ENCODE results near the gene GGT6. TPM values are rescaled to one million over a fixed set of nuclear protein-coding genes. Genes with fewer than 3 reads are reported as not detected.

Gene GGT6
- polyA plus RNA-seq, 2 donors = 49.5 to 72.3 TPM

DNA sequence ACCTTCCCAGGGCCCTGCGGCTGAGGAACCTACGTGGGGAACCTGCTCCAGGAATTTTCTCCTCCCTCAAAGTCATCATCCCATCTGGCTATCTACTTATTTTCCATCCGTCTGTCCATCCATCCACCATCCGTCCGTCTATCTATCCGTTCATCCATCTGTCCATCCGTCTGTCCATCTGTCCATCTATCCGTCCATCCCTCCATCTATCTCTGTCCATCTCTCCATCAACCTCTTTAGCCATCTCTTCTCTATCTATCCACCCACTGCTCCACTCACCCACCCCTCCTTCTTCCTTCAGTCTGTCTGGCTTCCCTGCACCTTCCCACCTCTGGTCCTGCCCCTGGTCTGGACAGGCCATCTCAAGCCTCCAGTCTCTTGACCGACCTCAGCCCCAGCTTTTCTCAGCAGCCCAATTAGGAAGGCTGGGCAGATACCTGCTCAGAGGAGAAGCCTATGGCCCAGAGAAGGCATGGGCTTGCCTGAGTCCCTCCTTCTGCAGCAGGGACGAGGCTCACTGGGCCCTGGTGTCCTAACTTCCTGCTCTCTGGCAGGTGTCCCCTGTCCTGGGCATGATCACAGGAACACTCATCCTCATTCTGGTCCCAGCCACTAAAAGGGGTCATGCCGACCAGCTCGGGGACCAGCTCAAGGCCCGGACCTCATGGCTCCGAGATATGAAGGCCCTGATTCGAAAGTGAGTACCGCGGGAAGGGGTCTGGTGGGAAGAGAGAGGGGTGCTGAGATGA, 28.2 kb downstream of the GGT6 start:
- Histone ChIP-seq H3K9me3 (ENCODE audit: control insufficient read depth in 2 of 2, insufficient read depth in 1 of 2, low read depth in 1 of 2, low read length in 1 of 2) (peaks cover 0 to 4% of the 10 kb centered on the region in 2 donors), H3K4me3 (ENCODE audit: low read depth in 1 of 2, low read length in 2 of 2) (no peak overlapping the region), H3K4me1 (ENCODE audit: control insufficient read depth in 2 of 2, insufficient read depth in 2 of 2, low read length in 1 of 2) (peaks cover 0 to 24% of the 10 kb centered on the region in 2 donors), H3K36me3 (ENCODE audit: control insufficient read depth in 2 of 2, insufficient read depth in 2 of 2, low read length in 1 of 2) (no peaks in the 10 kb centered on the region), H3K27me3 (ENCODE audit: control insufficient read depth in 1 of 2, insufficient read depth in 2 of 2, low read length in 2 of 2) (no peaks in the 10 kb centered on the region), H3K27ac (ENCODE audit: low read depth in 2 of 2, low read length in 1 of 2) (no peak overlapping the region)
- WGBS, 2 donors = 88 to 91% methylated on average over 17 of the region's 17 CpGs

GRCh38 chr17:4530799-4531730, 29.3 kb downstream of the GGT6 start:
- H3K36me3 ChIP-seq (ENCODE audit: control insufficient read depth in 2 of 2, insufficient read depth in 2 of 2, low read length in 1 of 2) = peaks cover 0 to under 1% of the 10 kb centered on the region in 2 donors
- 66 to 79% methylated on average over 30 of the region's 30 CpGs for WGBS, 2 donors
- no peaks in the 10 kb centered on the region for H3K27me3 ChIP-seq (ENCODE audit: control insufficient read depth in 1 of 2, insufficient read depth in 2 of 2, low read length in 2 of 2)
- H3K27ac ChIP-seq (ENCODE audit: low read depth in 2 of 2, low read length in 1 of 2) = no peak overlapping the region
- H3K9me3 ChIP-seq (ENCODE audit: control insufficient read depth in 2 of 2, insufficient read depth in 1 of 2, low read depth in 1 of 2, low read length in 1 of 2) = peaks cover 0 to 4% of the 10 kb centered on the region in 2 donors
- no peak overlapping the region for H3K4me3 ChIP-seq (ENCODE audit: low read depth in 1 of 2, low read length in 2 of 2)
- peaks cover 0 to 16% of the 10 kb centered on the region in 2 donors for H3K4me1 ChIP-seq (ENCODE audit: control insufficient read depth in 2 of 2, insufficient read depth in 2 of 2, low read length in 1 of 2)

DNA sequence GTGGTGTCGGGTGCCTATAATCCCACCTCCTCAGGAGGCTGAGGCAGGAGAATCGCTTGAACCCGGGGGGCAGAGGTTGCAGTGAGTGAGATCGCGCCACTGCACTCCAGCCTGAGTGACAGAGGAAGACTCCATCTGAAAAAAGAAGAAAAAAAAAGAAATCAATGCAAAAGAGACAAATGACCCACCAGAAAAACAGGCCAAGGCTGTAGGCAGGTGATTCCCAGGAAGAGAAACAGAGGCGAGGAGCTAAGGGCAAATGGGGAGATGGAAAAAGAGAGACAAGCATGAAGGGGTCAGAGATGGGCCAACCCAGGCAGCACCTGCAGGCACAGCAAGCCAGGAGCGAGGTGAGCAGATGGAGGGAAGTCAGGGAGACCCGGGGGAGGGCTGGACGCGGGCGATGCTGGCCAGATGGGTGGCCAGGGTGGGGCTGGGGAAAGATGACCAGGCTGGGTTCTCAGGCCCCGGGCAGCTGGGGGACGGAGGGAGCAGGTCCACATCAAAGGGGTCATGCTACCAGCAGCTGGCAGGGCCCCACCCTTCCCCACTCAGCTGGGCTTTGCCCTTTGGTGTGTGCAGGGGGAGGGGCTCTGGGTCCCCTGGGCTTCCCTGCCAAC, 30.7 kb downstream of the GGT6 start:
- Histone ChIP-seq H3K4me1 (ENCODE audit: control insufficient read depth in 2 of 2, insufficient read depth in 2 of 2, low read length in 1 of 2) (peaks cover 0 to 14% of the 10 kb centered on the region in 2 donors), H3K27ac (ENCODE audit: low read depth in 2 of 2, low read length in 1 of 2) (peak overlapping the region in 1 of 2 donors; percentile 26), H3K4me3 (ENCODE audit: low read depth in 1 of 2, low read length in 2 of 2) (no peak overlapping the region), H3K27me3 (ENCODE audit: control insufficient read depth in 1 of 2, insufficient read depth in 2 of 2, low read length in 2 of 2) (no peaks in the 10 kb centered on the region), H3K9me3 (ENCODE audit: control insufficient read depth in 2 of 2, insufficient read depth in 1 of 2, low read depth in 1 of 2, low read length in 1 of 2) (peaks cover 0 to 4% of the 10 kb centered on the region in 2 donors), H3K36me3 (ENCODE audit: control insufficient read depth in 2 of 2, insufficient read depth in 2 of 2, low read length in 1 of 2) (peaks cover 0 to 6% of the 10 kb centered on the region in 2 donors)
- WGBS, 2 donors = 69 to 77% methylated on average over 13 of the region's 13 CpGs

- no peak overlapping the region for H3K27ac ChIP-seq (ENCODE audit: low read depth in 2 of 2, low read length in 1 of 2)
- 61 to 76% methylated on average over 12 of the region's 12 CpGs for WGBS, 2 donors
- H3K4me3 ChIP-seq (ENCODE audit: low read depth in 1 of 2, low read length in 2 of 2) = no peak overlapping the region
- H3K36me3 ChIP-seq (ENCODE audit: control insufficient read depth in 2 of 2, insufficient read depth in 2 of 2, low read length in 1 of 2) = peaks cover 0 to 6% of the 10 kb centered on the region in 2 donors
- peaks cover 0 to 5% of the 10 kb centered on the region in 2 donors for H3K4me1 ChIP-seq (ENCODE audit: control insufficient read depth in 2 of 2, insufficient read depth in 2 of 2, low read length in 1 of 2)
- H3K9me3 ChIP-seq (ENCODE audit: control insufficient read depth in 2 of 2, insufficient read depth in 1 of 2, low read depth in 1 of 2, low read length in 1 of 2) = no peaks in the 10 kb centered on the region
- no peaks in the 10 kb centered on the region for H3K27me3 ChIP-seq (ENCODE audit: control insufficient read depth in 1 of 2, insufficient read depth in 2 of 2, low read length in 2 of 2)
These were observed 32.7 kb downstream of the GGT6 start for GRCh38 chr17:4527566-4528125.

GRCh38 chr17:4527134-4527533, 33.2 kb downstream of the GGT6 start:
- no peaks in the 10 kb centered on the region for H3K27me3 ChIP-seq (ENCODE audit: control insufficient read depth in 1 of 2, insufficient read depth in 2 of 2, low read length in 2 of 2)
- peaks cover 0 to 8% of the 10 kb centered on the region in 2 donors for H3K4me1 ChIP-seq (ENCODE audit: control insufficient read depth in 2 of 2, insufficient read depth in 2 of 2, low read length in 1 of 2)
- no peak overlapping the region for H3K4me3 ChIP-seq (ENCODE audit: low read depth in 1 of 2, low read length in 2 of 2)
- 47 to 60% methylated on average over 1 of the region's 1 CpG for WGBS, 2 donors
- no peak overlapping the region for H3K27ac ChIP-seq (ENCODE audit: low read depth in 2 of 2, low read length in 1 of 2)
- peaks cover 0 to 6% of the 10 kb centered on the region in 2 donors for H3K36me3 ChIP-seq (ENCODE audit: control insufficient read depth in 2 of 2, insufficient read depth in 2 of 2, low read length in 1 of 2)
- no peaks in the 10 kb centered on the region for H3K9me3 ChIP-seq (ENCODE audit: control insufficient read depth in 2 of 2, insufficient read depth in 1 of 2, low read depth in 1 of 2, low read length in 1 of 2)

DNA sequence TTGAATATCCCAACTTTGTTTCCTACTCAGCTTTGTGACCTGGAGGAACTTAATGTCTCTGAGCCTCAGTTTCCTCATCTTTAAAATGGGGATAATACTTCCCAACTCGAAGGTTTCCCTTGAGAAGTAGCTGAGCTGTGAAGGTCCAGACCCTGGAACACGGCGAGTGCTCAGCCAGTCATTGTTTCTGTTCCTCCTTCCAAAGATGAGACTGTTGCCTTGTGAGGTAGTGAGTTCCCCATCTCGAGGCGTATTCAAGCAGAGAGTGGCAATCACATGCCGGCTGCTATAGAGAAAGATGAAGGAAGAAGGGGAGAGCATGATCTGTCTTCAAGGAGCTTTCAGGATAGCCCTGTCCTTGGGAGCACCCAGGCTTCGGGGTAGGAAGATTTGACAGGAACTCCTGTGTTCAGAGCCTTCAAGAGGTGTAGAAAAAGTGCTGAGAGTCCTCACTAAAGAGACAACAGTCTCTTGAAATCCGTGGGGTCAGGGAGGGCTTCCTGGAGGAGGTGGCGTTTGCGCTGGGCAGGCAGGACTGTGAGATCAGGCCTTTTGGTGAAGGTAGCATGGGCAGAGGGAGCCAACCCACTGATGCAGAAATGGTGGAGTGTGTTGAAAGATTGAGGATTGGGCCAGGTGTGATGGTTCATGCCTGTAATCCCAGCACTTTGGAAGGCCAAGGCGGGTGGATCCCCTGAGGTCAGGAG, 34.5 kb downstream of the GGT6 start:
- WGBS, 2 donors = 84 to 87% methylated on average over 11 of the region's 11 CpGs

DNA sequence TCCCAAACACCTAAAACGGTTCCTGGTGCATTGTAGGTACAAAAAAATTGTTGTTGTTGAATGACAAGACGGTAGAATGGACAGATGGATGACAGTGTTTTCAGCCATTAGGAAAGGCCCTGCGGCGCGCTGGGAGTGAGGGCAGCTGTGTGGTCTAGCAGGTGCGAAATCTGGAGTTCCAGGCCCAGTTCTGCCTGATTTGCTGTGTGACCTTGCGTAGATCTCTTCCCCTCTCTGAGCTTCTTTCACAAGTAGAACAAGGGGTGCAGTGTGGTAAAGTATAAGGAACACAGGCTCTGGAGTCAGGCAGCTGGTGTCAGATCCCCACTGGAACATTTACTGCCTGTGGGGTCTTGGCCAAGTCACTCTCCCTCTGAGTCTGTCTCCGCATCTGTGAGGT, 36.4 kb downstream of the GGT6 start:
- H3K9me3 ChIP-seq (ENCODE audit: control insufficient read depth in 2 of 2, insufficient read depth in 1 of 2, low read depth in 1 of 2, low read length in 1 of 2) = no peaks in the 10 kb centered on the region
- no peak overlapping the region for H3K4me3 ChIP-seq (ENCODE audit: low read depth in 1 of 2, low read length in 2 of 2)
- H3K4me1 ChIP-seq (ENCODE audit: control insufficient read depth in 2 of 2, insufficient read depth in 2 of 2, low read length in 1 of 2) = peaks cover 0 to 18% of the 10 kb centered on the region in 2 donors
- 83 to 85% methylated on average over 8 of the region's 8 CpGs for WGBS, 2 donors
- no peaks in the 10 kb centered on the region for H3K27me3 ChIP-seq (ENCODE audit: control insufficient read depth in 1 of 2, insufficient read depth in 2 of 2, low read length in 2 of 2)
- no peak overlapping the region for H3K27ac ChIP-seq (ENCODE audit: low read depth in 2 of 2, low read length in 1 of 2)
- peaks cover 0 to 6% of the 10 kb centered on the region in 2 donors for H3K36me3 ChIP-seq (ENCODE audit: control insufficient read depth in 2 of 2, insufficient read depth in 2 of 2, low read length in 1 of 2)

More for the DNA sequence above, 34.5 kb downstream of the GGT6 start:
- Histone ChIP-seq H3K36me3 (ENCODE audit: control insufficient read depth in 2 of 2, insufficient read depth in 2 of 2, low read length in 1 of 2) (peaks cover 0 to 6% of the 10 kb centered on the region in 2 donors), H3K4me1 (ENCODE audit: control insufficient read depth in 2 of 2, insufficient read depth in 2 of 2, low read length in 1 of 2) (peaks cover 0 to 8% of the 10 kb centered on the region in 2 donors), H3K4me3 (ENCODE audit: low read depth in 1 of 2, low read length in 2 of 2) (no peak overlapping the region), H3K27me3 (ENCODE audit: control insufficient read depth in 1 of 2, insufficient read depth in 2 of 2, low read length in 2 of 2) (no peaks in the 10 kb centered on the region), H3K9me3 (ENCODE audit: control insufficient read depth in 2 of 2, insufficient read depth in 1 of 2, low read depth in 1 of 2, low read length in 1 of 2) (no peaks in the 10 kb centered on the region), H3K27ac (ENCODE audit: low read depth in 2 of 2, low read length in 1 of 2) (no peak overlapping the region)

- Histone ChIP-seq H3K27me3 (ENCODE audit: control insufficient read depth in 1 of 2, insufficient read depth in 2 of 2, low read length in 2 of 2) (no peaks in the 10 kb centered on the region), H3K4me1 (ENCODE audit: control insufficient read depth in 2 of 2, insufficient read depth in 2 of 2, low read length in 1 of 2) (peaks cover 0 to 18% of the 10 kb centered on the region in 2 donors), H3K4me3 (ENCODE audit: low read depth in 1 of 2, low read length in 2 of 2) (no peak overlapping the region), H3K36me3 (ENCODE audit: control insufficient read depth in 2 of 2, insufficient read depth in 2 of 2, low read length in 1 of 2) (peaks cover 0 to 6% of the 10 kb centered on the region in 2 donors), H3K27ac (ENCODE audit: low read depth in 2 of 2, low read length in 1 of 2) (peak overlapping the region in 1 of 2 donors; percentile 66), H3K9me3 (ENCODE audit: control insufficient read depth in 2 of 2, insufficient read depth in 1 of 2, low read depth in 1 of 2, low read length in 1 of 2) (no peaks in the 10 kb centered on the region)
- WGBS, 2 donors = 82 to 83% methylated on average over 6 of the region's 6 CpGs
These were observed 37.7 kb downstream of the GGT6 start for GRCh38 chr17:4522661-4523060.

Measured in esophagus (tissue), 2 donors.